GM18951 (cell line): ENCODE results near the gene KATNAL2.
"Not testable (repeated sequence)": the region's sequence is repeated elsewhere in the genome, so short reads cannot be mapped to it uniquely, and the experiment has no call there.

Experiments
- POLR2A ChIP-seq: IDR thresholded peaks from 4 replicates; pipeline ENCODE4 v1.6.1; 2011; ENCODE audit warnings: mild to moderate bottlenecking; ENCODE audit not compliant: insufficient read length, insufficient read depth; ENCODE audit errors: extremely low read depth
- in situ Hi-C: fragments of 300-500 bp; cut with MboI; formaldehyde crosslinking; loops from one replicate; pipeline ENCODE4 v1.12.0; 2022; ENCODE audit warnings: low sequenced_read_pairs, mixed read lengths, inconsistent platforms; ENCODE audit not compliant: unreplicated experiment

KATNAL2 gene

GRCh38 chr18:46969551-46969950 is 52.1 kb downstream of the KATNAL2 start:
- in situ Hi-C loops = loop anchor here (5.0 kb wide), 1 partner anchor 88 kb away; no protein-coding TSS in a partner anchor

DNA sequence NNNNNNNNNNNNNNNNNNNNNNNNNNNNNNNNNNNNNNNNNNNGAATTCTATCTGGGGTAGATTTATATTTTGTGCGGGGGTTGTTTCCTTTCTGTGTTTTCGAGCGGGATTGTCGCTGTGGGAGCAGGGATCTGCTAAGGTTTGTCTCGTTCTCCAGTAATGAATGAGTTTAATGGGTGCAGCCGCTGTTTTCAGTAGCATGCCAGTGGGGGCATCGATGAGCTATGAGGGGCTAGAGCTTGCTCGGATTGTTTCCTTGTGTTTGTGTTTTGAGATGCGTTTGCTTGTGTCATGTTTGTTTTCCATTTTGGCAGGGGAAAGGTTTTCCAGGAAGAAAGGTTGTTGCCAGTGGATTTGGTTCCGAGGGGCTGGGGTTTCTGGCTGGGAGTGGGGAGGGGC is 102.5 kb downstream of the KATNAL2 start:
- in situ Hi-C loops = loop anchor here (10.0 kb wide), 1 partner anchor 65 kb away; no protein-coding TSS in a partner anchor

- in situ Hi-C loops = loop anchor here (10.0 kb wide), 1 partner anchor 66 kb away; no protein-coding TSS in a partner anchor
Observed at GRCh38 chr18:47020757-47021156, 103.4 kb downstream of the KATNAL2 start.

- in situ Hi-C loops = loop anchor here (10.0 kb wide), 1 partner anchor 68 kb away; no protein-coding TSS in a partner anchor
Observed at GRCh38 chr18:47022821-47023220, 105.4 kb downstream of the KATNAL2 start.

- in situ Hi-C loops = loop anchor here (10.0 kb wide), 1 partner anchor 69 kb away; no protein-coding TSS in a partner anchor
Observed at GRCh38 chr18:47023769-47024465, 106.5 kb downstream of the KATNAL2 start.

DNA sequence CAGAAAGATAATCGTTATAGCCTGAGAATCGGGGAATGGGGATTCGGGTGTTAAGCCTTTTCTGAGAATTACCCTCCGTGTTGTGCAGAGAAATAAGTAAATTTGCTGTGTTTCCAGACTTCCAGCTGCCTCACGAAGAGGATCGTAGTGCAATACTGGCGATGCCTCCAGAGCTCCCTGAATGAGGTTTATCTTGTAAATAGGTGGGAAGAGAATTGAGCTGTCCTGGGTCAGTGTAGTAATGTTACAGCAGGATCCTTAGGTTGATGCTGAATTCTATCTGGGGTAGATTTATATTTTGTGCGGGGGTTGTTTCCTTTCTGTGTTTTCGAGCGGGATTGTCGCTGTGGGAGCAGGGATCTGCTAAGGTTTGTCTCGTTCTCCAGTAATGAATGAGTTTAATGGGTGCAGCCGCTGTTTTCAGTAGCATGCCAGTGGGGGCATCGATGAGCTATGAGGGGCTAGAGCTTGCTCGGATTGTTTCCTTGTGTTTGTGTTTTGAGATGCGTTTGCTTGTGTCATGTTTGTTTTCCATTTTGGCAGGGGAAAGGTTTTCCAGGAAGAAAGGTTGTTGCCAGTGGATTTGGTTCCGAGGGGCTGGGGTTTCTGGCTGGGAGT is 108.3 kb downstream of the KATNAL2 start:
- in situ Hi-C loops = loop anchor here (10.0 kb wide), 1 partner anchor 71 kb away; no protein-coding TSS in a partner anchor

DNA sequence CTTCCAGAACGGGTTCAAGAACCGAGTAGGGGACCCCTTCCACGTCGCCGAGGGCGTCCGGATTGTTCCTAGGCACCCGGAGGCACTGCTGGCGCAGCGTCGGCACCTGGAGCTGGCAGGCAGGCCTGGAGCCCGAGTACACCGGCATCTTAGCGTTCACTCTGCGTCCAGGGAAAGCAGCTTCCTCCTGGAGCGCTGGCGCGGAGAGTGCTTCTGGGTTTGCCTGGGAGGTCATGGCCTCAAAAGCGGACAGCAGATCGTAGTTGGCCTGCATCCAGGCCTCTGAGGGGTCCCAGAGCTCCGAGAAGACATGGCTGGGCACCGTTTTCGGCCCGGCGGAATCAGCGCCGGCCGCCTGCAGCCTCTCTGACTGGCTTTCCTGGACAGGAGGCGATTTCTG is 111.3 kb downstream of the KATNAL2 start:
- in situ Hi-C loops = loop anchor here (10.0 kb wide), 1 partner anchor 74 kb away; no protein-coding TSS in a partner anchor

- in situ Hi-C loops = loop anchor here (10.0 kb wide), 1 partner anchor 75 kb away; no protein-coding TSS in a partner anchor
Observed at GRCh38 chr18:47029684-47030353, 112.4 kb downstream of the KATNAL2 start.

DNA sequence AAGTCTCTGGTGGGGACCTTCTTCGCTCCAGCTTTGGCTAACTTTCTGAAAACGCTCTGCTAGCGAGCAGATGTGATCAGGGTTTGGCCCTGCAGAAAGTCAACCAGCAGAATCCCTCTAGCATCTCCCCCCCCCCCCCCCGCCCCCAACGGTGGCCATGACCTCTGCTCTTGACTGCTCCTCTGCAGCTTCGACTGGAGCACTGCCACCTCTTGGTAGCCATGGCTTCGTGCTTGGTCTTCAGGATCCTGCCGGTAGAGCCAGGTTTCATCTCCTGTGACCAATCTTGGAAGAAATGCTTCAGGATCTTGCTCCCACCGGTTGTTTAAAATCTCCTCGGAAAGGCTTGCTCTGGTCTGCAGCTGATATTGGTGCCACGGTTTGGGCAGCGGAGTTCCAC is 113.5 kb downstream of the KATNAL2 start:
- in situ Hi-C loops = not testable (repeated sequence)

DNA sequence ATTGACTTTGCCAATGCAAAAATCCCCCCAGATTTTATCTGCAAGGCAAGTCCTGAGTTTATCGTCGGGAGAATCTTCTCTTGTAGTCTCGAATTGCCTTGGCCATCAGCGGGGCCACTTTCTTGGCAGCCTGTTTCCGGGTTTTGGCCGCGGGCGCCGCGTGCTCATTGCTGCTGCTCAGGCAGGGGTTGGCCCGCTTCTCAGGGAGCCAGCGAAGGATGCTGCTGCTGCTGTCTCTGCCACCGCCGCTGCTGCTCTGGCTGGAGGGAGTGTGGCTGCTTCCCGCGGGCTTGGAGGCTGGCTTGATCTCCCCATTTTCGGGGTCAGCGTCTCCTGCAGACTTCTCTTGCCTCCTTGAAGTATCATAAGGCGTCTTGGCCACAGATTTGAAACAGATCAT is 115.5 kb downstream of the KATNAL2 start:
- TF ChIP-seq POLR2A = no peak
- in situ Hi-C loops = no loop called here

GRCh38 chr18:47034591-47034990 is 117.2 kb downstream of the KATNAL2 start:
- in situ Hi-C loops = not testable (repeated sequence)

GRCh38 chr18:47035156-47035671 is 117.8 kb downstream of the KATNAL2 start, which contains the start of gene ELOA2:
Gene ELOA2 (minus strand): TSS chr18:47035621. CDS start chr18:47035264, 357 bp downstream.
- no peak for TF ChIP-seq POLR2A
- in situ Hi-C loops = no loop called here

DNA sequence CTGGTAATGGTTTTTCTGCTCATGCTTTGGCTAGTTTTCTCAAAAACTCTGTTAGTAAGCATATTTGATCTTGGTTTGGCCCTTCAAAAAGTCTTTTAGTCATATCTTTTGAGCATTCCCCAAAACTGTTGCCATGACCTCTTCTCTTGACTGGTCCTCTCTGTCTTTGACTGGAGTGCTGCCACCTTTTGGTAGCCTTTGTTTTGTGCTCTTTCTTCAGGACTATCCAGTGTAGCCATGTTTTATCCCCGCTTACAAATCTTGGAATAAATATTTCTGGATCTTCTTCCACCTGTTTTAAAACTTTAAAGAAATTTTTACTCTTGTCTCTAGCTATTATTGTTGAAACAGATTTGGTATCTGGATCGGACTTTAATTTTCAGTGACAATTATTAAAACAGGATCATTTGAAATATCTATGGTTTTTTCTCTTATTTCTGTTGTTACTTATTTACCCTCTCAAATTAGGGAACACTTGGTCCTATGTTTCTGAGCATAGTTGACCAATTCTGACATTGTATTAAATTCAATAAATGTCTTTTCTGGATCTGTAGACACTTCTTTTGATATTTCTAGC is 119.0 kb downstream of the KATNAL2 start:
- in situ Hi-C loops = no loop called here
- TF ChIP-seq POLR2A = no peak

DNA sequence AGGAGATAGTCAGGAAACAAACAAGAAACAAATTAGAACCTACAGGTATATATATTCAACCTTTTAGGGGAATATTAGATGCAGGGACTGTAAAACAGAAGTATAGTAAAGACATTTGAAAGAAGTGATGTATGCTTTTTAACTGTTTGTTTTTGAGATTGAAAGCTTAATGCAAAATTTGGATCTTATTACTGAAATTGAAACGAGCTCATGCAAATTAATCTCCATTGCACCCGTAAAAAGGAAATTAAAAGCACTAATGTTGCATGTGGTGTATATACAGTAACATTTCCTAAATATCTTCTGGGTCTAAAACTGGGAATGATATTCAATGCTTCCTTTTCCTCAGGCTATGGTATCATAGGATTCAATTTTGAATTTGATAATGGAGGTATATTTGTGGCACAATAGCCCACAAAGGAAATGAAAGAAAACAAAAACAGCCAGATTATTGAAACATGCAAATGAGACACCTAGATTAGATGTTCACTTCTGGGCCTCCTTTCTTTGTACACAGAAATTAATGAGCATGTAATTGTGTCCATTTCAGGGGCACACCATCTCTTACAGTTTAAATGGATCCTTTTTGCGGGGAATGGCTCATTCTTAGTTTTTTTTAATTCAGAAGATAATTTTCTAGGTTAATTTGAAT is 119.7 kb downstream of the KATNAL2 start:
- no peak for TF ChIP-seq POLR2A
- in situ Hi-C loops = no loop called here
